Activated CD4-positive, CD25-positive, alpha-beta regulatory T cell treated with anti-CD3 and anti-CD28 coated beads, Interleukin-2, amount 50 U/mL, for 24 hours (primary cell): ENCODE measurements around the gene AZIN2.
"Not testable (repeated sequence)": the region's sequence is repeated elsewhere in the genome, so short reads cannot be mapped to it uniquely, and the experiment has no call there.

Experiments used
- ATAC-seq, 2 donors: fragments of 150-1000 bp; cut with Tn5 transposase; one replicate each; pipeline ENCODE4 v1.10.0; 2021; ENCODE audit warnings: mild to moderate bottlenecking in 1 of 2, moderate library complexity in 1 of 2

The AZIN2 gene

GRCh38 chr1:33131191-33131590, 50.2 kb downstream of the AZIN2 start:
- ATAC-seq = no peak

DNA sequence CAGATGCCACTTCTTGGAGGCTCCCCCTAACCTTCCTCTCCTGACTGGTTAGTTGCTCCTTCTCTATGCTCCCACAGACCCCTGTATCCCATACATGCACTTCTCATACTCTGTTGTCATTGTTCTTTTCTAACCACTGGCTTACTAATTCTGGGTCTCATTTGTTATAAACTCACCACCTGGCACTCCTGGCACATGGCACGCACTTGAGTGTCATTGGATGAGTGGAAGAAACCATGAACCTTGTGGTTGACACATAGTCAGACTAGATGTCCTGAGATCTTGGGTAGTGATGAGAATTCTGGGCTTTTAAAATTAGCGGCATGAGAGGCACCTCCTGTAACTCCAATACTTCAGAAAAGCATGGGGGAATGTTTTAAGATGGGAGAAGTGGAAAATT, 51.6 kb downstream of the AZIN2 start:
- ATAC-seq = no peak

DNA sequence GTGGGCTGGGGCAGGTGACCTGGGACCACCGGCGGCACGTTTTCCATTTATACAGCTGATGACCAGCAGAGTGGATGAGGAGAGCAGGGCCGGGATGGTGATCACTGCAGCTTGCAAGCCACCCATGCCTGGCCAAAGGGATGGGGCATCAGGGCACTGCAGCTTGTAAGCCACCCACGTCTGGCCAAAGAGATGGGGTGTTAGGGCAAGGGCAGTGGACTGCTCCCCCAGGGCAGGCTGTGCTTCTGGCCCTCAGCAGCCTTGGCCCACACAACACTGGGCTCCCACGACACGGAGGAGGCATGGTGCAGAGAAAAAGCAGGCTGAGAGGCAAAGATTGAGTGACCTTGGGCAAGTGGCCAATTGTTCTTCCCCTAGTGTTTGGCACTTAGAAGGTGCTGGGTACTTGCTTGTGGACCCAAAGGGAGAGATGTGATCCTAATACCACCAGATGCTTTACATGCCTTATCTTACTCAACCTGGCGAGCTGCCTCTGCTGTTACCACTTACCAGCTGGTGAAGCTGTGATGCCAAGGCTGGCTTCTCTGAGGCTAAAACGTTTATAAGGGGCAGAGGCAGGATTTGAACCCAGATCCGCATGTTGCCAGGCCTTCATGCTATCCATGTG, 52.6 kb downstream of the AZIN2 start:
- ATAC-seq = no peak

GRCh38 chr1:33136041-33136440, 55.1 kb downstream of the AZIN2 start:
- not testable (repeated sequence) for ATAC-seq

- ATAC-seq = peak in 1 of 2 donors; percentile 38
Measured at GRCh38 chr1:33137800-33138199, 56.8 kb downstream of the AZIN2 start.

- ATAC-seq = no peak
Measured at GRCh38 chr1:33140153-33141149, 59.5 kb downstream of the AZIN2 start.

DNA sequence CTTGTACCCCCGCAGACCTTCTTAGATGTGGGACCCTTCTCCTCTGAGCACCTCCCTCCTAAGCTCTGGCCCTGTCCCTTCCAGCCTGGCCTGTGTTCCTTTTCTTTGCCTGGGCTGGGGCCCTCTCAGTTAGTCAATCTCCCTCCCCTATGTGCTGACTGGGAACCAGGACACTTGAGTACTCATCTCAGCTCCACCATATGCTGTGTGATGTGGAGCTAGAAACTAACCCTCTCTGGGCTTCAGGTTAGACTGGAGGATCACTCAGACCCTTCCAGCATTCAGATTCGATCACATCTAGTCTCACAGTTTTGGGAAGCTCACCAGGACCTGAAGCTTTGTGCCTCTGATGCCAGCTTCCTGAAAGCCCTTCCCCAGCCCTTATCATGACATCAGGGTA, 60.3 kb downstream of the AZIN2 start:
- no peak for ATAC-seq

- no peak for ATAC-seq
Measured at GRCh38 chr1:33141781-33142180, 60.8 kb downstream of the AZIN2 start.

DNA sequence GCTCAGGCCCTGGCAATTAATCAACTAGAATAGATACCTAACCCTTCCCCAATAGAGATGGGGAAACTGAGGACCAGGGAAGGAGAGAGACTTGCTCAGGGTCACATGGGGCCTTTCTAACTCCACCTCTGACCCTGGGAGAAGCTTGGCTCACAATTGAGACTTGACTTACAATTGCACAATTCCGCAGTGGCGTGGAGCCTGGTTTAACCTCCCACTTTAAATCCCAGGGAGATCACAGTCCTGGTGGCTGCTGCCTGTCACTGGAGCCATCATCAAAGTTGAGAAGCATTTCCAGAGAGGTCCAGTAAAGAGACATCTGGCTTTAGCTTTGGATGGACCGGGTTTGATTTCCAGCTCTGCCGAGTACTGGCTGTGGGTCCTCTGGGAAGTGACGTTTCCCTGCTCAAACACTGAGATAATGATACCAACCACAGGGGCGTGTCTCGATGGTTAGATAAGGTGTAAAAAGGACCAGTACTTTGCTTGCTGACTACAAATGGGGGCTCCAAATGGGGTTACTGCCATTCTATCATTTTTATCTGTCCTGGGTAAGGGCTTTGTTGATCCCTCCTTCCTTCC, 61.6 kb downstream of the AZIN2 start:
- ATAC-seq = no peak

DNA sequence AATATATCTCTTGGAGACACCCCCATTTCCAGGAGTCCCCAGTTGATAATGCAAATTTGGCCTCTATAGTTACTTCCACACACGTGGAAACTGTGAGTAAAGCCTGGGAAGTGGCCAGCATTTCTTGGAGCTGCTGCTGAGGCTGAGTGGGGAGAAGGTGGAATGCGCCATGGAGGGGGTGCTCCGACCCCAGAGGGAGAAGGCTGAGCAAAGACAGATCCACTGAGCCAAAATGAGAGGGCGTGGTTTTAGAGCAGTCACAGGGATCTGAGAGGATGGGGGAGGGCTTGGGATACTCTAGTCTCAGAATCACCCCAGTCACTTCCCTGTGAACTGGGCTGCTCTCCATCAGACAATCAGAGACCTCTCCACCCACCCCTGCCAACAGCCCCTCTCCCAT, 62.2 kb downstream of the AZIN2 start:
- ATAC-seq = no peak

DNA sequence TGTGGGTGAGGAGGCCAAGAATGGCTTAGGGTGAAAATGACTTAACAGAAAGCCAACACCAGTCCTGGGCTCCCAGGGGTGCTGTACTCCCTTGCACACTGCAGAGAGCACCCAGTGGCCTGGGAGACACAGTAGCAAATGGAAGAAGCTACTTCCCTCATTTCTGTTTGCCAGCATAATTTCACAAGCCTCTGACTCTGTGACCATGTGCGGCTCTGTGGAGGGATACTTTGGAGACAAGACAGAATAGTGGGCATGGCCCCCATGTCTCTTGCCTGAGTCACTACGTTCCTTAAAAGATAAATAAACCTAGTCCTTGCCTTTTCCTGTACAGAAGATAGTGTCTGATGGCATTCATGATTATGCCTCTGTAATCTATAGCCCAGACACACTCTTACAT, 62.7 kb downstream of the AZIN2 start:
- ATAC-seq = no peak

GRCh38 chr1:33146003-33146402, 65.0 kb downstream of the AZIN2 start:
- no peak for ATAC-seq

- no peak for ATAC-seq
Measured at GRCh38 chr1:33147275-33147996, 66.5 kb downstream of the AZIN2 start.

DNA sequence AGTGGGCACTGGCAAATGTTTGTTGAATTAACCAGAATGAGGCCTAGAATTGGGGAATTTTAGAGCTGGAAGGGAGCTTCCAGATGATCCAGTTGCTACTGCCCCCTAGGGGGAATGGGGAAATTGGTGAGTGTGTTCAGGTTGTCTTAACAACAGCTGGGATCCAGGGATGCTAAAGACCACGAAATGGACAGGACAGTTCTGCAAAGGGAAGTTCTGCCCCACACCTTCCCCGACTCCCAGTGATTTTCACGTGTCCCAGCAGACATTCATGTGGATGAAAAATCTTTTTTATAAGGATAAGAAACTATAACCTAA, 67.0 kb downstream of the AZIN2 start:
- ATAC-seq = no peak

- ATAC-seq = no peak
Measured at GRCh38 chr1:33148615-33149014, 67.7 kb downstream of the AZIN2 start.

- ATAC-seq = no peak
Measured at GRCh38 chr1:33149453-33150190, 68.7 kb downstream of the AZIN2 start.

GRCh38 chr1:33150522-33150921, 69.6 kb downstream of the AZIN2 start:
- no peak for ATAC-seq

- ATAC-seq = no peak
Measured at GRCh38 chr1:33151116-33151515, 70.2 kb downstream of the AZIN2 start.

GRCh38 chr1:33152685-33153432, 71.9 kb downstream of the AZIN2 start:
- no peak for ATAC-seq

- no peak for ATAC-seq
Measured at GRCh38 chr1:33153650-33154049, 72.7 kb downstream of the AZIN2 start.

GRCh38 chr1:33155877-33156538, 75.1 kb downstream of the AZIN2 start:
- ATAC-seq = no peak
